Activated CD8-positive, alpha-beta memory T cell treated with anti-CD3 and anti-CD28 coated beads, Interleukin-2, amount 50 U/mL, for 4 hours (primary cell): ENCODE results near the gene UBE2L3.
"Not testable (repeated sequence)": the region's sequence is repeated elsewhere in the genome, so short reads cannot be mapped to it uniquely, and the experiment has no call there.

Experiments
- DNase-seq: peaks from one replicate; pipeline ENCODE4 v3.0.0-alpha.2; 2020

UBE2L3 gene

GRCh38 chr22:21573293-21573734 is 5.8 kb downstream of the UBE2L3 start:
- no peak for DNase-seq

- DNase-seq, result no peak
These were observed 6.4 kb downstream of the UBE2L3 start for GRCh38 chr22:21573750-21574494.

GRCh38 chr22:21579474-21579851 is 11.9 kb downstream of the UBE2L3 start:
- DNase-seq, result no peak

GRCh38 chr22:21580623-21581007 is 13.1 kb downstream of the UBE2L3 start:
- not testable (repeated sequence) for DNase-seq

- not testable (repeated sequence) for DNase-seq
These were observed 13.6 kb downstream of the UBE2L3 start for GRCh38 chr22:21581009-21581713.

- no peak for DNase-seq
These were observed 15.6 kb downstream of the UBE2L3 start for GRCh38 chr22:21582801-21583740.

GRCh38 chr22:21585389-21585788 is 17.9 kb downstream of the UBE2L3 start:
- no peak for DNase-seq

- no peak for DNase-seq
These were observed 20.5 kb downstream of the UBE2L3 start for GRCh38 chr22:21587803-21588611.

GRCh38 chr22:21589396-21589795 is 21.9 kb downstream of the UBE2L3 start:
- DNase-seq, result no peak

GRCh38 chr22:21590809-21591641 is 23.5 kb downstream of the UBE2L3 start:
- DNase-seq, result no peak

- no peak for DNase-seq
These were observed 24.2 kb downstream of the UBE2L3 start for GRCh38 chr22:21591695-21592094.

GRCh38 chr22:21592422-21592821 is 24.9 kb downstream of the UBE2L3 start:
- DNase-seq, result no peak

- DNase-seq, result no peak
These were observed 26.1 kb downstream of the UBE2L3 start for GRCh38 chr22:21593406-21594232.

GRCh38 chr22:21594865-21595452 is 27.4 kb downstream of the UBE2L3 start:
- DNase-seq, result no peak

- DNase-seq, result not testable (repeated sequence)
These were observed 29.0 kb downstream of the UBE2L3 start for GRCh38 chr22:21596356-21597135.

GRCh38 chr22:21598302-21598701 is 30.8 kb downstream of the UBE2L3 start:
- DNase-seq, result no peak

- no peak for DNase-seq
These were observed 31.8 kb downstream of the UBE2L3 start for GRCh38 chr22:21599053-21599893.

GRCh38 chr22:21602579-21602978 is 35.1 kb downstream of the UBE2L3 start:
- DNase-seq, result no peak
